Rectal smooth muscle tissue (tissue), 1 donor: Measurements from ENCODE around the gene TOMM34.

ENCODE experiments used
- H3K27ac ChIP-seq: one replicate; pipeline ENCODE4 v1.7.0; 2013; ENCODE audit warnings: low read depth, low read length, inconsistent platforms
- H3K27me3 ChIP-seq: one replicate; pipeline ENCODE4 v1.7.0; 2013; ENCODE audit warnings: low read length; ENCODE audit not compliant: control insufficient read depth, insufficient read depth
- H3K36me3 ChIP-seq: one replicate; pipeline ENCODE4 v1.7.0; 2013; ENCODE audit warnings: low read length; ENCODE audit not compliant: control insufficient read depth, insufficient read depth
- H3K4me1 ChIP-seq: one replicate; pipeline ENCODE4 v1.7.0; 2013; ENCODE audit warnings: low read length; ENCODE audit not compliant: control insufficient read depth, insufficient read depth
- H3K4me3 ChIP-seq: one replicate; pipeline ENCODE4 v1.7.0; 2013; ENCODE audit warnings: low read length
- H3K9ac ChIP-seq: one replicate; pipeline ENCODE4 v1.7.0; 2013; ENCODE audit warnings: low read length

Gene TOMM34

DNA sequence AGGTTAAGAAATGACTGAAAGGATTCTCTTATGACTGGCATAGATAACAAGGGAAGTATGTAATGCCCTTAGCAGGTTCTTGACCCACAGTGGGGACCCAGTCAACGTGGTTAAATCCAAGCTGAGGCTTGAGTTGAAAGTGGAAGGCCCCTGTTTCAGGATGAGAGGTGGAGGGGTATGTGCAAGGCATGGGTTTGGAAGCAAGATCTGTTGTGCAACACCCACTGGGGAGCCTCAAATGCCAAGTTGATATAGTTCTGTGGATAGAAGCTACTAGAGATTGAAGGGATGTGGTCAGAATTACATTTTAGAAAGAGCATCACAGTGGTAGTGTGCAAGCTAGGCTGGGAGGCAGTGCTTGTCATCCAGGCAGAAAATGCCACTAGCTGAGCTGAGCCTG lies 45.3 kb downstream of the TOMM34 start:
- Histone ChIP-seq H3K27me3 (no peaks in the 10 kb centered on the region), H3K4me1 (no peaks in the 10 kb centered on the region), H3K9ac (no peak overlapping the region), H3K4me3 (no peak overlapping the region), H3K27ac (no peak overlapping the region), H3K36me3 (no peaks in the 10 kb centered on the region)

- H3K4me1 ChIP-seq: no peaks in the 10 kb centered on the region
- H3K27ac ChIP-seq: no peak overlapping the region
- H3K9ac ChIP-seq: no peak overlapping the region
- no peak overlapping the region for H3K4me3 ChIP-seq
- no peaks in the 10 kb centered on the region for H3K36me3 ChIP-seq
- H3K27me3 ChIP-seq: no peaks in the 10 kb centered on the region
These were observed 48.0 kb downstream of the TOMM34 start for GRCh38 chr20:44912189-44912588.

DNA sequence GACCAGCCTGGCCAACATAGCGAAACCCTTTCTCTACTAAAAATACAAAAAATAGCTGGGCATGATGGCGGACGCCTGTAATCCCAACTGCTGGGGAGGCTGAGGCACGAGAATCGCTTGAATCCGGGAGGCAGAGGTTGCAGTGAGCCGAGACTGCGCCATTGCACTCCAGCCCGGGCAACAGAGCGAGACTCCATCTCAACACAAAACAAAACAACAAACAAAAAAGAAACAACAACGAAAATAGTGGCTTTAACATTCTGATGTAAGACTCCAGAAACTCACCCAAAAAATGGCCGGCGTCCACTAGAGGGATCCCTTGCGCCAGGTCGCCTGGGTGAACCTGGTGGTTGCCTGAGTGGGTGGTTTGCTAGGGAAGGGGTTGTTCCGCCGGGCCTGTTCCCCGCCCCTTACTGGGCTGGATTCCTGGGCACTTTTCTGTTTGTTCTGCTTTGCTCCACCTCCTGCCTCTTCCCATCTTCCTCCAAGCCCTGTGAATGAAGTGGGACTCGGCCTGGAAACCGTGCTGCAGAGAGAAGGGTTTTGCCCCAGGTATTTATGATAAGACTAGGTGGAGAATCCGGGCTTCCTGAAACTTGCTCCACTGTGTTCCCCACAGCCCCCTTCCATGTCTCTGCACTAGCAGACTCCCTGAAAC lies 48.8 kb downstream of the TOMM34 start:
- Histone ChIP-seq H3K4me3 (no peak overlapping the region), H3K27ac (no peak overlapping the region), H3K36me3 (no peaks in the 10 kb centered on the region), H3K27me3 (no peaks in the 10 kb centered on the region), H3K9ac (no peak overlapping the region), H3K4me1 (no peaks in the 10 kb centered on the region)

DNA sequence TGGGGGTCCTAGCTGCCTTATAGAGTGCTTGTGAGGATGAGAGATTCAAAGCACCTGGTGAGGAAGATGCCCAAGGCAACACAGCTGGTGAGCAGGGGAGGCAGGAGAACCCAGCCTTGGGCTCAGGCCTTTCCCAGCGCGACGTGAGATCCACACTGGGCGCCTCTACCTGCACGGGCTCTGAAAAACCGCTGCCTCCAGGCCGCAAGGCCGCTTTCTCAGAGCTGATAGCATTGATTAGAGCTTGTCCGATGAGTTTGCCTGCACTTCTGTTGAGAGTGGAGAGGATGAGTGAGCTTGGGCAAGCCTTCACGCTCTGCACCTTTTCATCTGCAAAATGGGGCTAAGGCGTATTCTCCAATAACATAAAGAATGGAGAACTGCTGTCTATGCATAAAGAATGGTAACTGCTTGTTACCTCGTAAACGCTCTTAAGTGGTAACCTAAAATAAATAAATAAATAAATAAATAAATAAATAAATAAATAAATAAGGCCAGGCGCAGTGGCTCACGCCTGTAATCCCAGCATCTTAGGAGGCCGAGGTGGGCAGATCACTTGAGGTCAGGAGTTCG lies 49.4 kb downstream of the TOMM34 start:
- Histone ChIP-seq H3K27ac (no peak overlapping the region), H3K27me3 (no peaks in the 10 kb centered on the region), H3K4me3 (peak overlapping the region; percentile 75), H3K36me3 (peaks cover 4% of the 10 kb centered on the region), H3K4me1 (no peaks in the 10 kb centered on the region), H3K9ac (no peak overlapping the region)

DNA sequence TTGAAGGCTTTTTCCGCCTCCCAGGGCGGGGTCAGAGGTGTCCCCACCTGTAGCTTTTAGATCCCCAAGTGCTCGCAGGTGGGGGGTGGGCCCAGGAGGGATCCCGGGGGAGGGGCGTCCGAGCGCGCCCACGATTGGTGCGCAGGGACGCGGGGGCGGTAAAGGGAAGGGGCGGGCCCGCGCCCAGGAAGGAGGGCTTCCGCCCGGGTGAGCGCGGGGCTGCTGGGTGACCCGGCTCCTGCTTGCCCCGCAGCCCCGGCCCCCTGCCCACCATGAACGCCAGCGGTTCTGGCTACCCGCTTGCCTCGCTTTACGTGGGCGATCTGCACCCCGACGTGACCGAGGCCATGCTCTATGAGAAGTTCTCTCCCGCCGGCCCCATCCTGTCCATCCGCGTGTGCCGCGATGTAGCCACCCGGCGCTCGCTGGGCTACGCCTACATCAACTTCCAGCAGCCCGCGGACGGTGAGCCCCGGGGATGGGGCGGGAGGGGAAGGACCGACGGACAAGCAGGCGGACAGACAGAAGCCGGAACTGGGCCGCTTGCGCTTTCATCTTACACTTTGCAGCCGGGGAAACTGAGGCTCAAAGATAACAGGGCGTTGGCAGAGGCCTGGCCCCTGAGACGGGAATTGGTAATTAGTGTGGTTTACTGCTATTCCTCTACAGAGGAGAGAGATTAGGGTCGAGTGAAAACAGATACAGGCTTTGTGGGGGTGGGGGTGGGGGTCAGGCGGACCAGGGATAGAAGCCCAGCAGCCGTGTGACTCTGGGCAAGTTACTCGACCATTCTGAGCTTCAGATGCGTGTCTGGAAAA lies 50.1 kb downstream of the TOMM34 start, which contains the start of gene PABPC1L:
Gene PABPC1L (plus strand): TSS at position 189 of the 818 bp plus-strand sequence. CDS start 84 bp downstream, at position 273.
- Histone ChIP-seq H3K36me3 (peaks cover 8% of the 10 kb centered on the region), H3K4me3 (peak within 1 kb of the TSS; percentile 75), H3K27ac (no peak within 1 kb of the TSS), H3K9ac (no peak within 1 kb of the TSS), H3K4me1 (no peaks in the 10 kb centered on the region), H3K27me3 (no peaks in the 10 kb centered on the region)

GRCh38 chr20:44908987-44909871 lies 51.0 kb downstream of the TOMM34 start:
- Histone ChIP-seq H3K4me1 (no peaks in the 10 kb centered on the region), H3K27ac (no peak overlapping the region), H3K27me3 (no peaks in the 10 kb centered on the region), H3K36me3 (peaks cover 17% of the 10 kb centered on the region), H3K9ac (no peak overlapping the region), H3K4me3 (peak overlapping the region; percentile 75)

GRCh38 chr20:44904377-44904776 lies 55.8 kb downstream of the TOMM34 start:
- Histone ChIP-seq H3K4me3 (no peak overlapping the region), H3K9ac (no peak overlapping the region), H3K36me3 (peaks cover 22% of the 10 kb centered on the region), H3K4me1 (no peaks in the 10 kb centered on the region), H3K27me3 (no peaks in the 10 kb centered on the region), H3K27ac (no peak overlapping the region)

GRCh38 chr20:44901974-44902373 lies 58.2 kb downstream of the TOMM34 start:
- Histone ChIP-seq H3K36me3 (peaks cover 22% of the 10 kb centered on the region), H3K4me3 (no peak overlapping the region), H3K27ac (no peak overlapping the region), H3K9ac (no peak overlapping the region), H3K4me1 (peaks cover 1% of the 10 kb centered on the region), H3K27me3 (no peaks in the 10 kb centered on the region)

- Histone ChIP-seq H3K36me3 (peaks cover 17% of the 10 kb centered on the region), H3K4me3 (no peak overlapping the region), H3K4me1 (peaks cover 2% of the 10 kb centered on the region), H3K27me3 (no peaks in the 10 kb centered on the region), H3K9ac (no peak overlapping the region), H3K27ac (no peak overlapping the region)
These were observed 59.9 kb downstream of the TOMM34 start for GRCh38 chr20:44900231-44900854.

DNA sequence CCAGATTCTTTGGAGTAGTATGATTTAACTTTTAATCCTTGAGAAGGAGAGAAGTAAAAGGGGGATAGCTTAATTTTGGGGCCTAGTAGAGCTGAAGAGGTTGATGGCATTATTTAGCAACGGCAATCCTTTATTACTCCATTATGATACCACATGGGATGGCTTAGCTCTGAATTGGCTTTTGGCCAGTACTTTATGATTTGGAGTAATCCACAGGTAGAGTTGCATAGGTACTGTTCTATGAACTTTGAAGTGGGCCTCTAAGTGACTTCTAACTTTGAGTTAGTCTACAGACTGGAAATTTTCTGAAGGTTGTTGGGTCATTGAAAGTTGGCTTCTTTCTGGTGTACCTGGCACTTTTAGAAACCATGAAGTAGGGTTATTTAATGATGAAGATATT lies 63.1 kb downstream of the TOMM34 start:
- no peak overlapping the region for H3K4me3 ChIP-seq
- H3K27me3 ChIP-seq: no peaks in the 10 kb centered on the region
- H3K27ac ChIP-seq: peak overlapping the region; percentile 18
- H3K36me3 ChIP-seq: peaks cover under 1% of the 10 kb centered on the region
- H3K4me1 ChIP-seq: peaks cover 2% of the 10 kb centered on the region
- H3K9ac ChIP-seq: no peak overlapping the region

DNA sequence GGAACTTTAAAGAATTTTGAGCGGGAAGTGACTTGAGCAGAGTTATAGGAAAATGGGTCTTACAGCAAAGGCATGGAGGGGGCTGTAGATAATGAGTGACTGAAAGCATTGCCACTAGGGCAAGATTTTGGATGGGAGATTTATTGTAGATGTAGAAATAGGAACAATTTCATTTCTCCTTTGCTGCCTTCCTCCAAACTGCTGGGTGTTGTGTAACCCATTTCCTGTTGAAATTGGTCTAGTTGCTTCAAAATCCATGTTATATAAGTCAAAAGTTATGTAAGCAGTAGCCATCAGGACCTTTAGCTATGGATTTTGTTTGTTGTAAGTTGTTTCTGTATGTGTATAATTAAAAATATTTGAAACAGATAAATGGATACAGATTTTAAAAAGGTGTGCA lies 63.6 kb downstream of the TOMM34 start:
- H3K36me3 ChIP-seq: no peaks in the 10 kb centered on the region
- peaks cover 2% of the 10 kb centered on the region for H3K4me1 ChIP-seq
- no peak overlapping the region for H3K9ac ChIP-seq
- H3K27me3 ChIP-seq: no peaks in the 10 kb centered on the region
- no peak overlapping the region for H3K27ac ChIP-seq
- no peak overlapping the region for H3K4me3 ChIP-seq
